ENCODE results near the gene L3MBTL3.

DNA sequence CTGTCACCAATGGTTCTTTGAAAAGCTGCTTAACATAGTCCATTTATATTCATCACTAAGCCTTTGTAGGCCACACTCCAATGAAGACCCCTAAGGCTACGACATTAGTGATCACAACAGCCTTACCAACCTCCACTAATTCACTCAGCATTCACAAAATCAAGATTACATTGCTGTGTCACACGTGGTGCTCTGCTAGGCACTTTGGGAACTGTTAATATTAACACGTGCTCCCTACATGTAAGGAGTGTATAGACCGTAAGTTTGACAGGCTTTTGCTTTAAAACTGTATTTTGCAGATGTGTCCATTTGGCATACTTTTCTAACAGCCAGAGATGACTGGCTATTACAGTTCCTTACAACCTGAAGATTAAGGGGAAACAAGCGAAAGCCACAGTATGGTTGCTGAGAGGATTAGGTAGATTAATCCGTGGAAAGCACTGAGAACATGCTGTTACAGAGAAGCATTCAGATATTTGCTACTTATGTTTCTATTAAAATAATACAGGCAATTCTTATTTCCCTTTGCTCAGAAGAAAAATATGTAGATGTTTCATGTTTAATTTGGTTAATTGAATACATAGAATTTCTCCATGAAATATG, 134.6 kb downstream of the L3MBTL3 start:
- TF ChIP-seq, protein P1, sequence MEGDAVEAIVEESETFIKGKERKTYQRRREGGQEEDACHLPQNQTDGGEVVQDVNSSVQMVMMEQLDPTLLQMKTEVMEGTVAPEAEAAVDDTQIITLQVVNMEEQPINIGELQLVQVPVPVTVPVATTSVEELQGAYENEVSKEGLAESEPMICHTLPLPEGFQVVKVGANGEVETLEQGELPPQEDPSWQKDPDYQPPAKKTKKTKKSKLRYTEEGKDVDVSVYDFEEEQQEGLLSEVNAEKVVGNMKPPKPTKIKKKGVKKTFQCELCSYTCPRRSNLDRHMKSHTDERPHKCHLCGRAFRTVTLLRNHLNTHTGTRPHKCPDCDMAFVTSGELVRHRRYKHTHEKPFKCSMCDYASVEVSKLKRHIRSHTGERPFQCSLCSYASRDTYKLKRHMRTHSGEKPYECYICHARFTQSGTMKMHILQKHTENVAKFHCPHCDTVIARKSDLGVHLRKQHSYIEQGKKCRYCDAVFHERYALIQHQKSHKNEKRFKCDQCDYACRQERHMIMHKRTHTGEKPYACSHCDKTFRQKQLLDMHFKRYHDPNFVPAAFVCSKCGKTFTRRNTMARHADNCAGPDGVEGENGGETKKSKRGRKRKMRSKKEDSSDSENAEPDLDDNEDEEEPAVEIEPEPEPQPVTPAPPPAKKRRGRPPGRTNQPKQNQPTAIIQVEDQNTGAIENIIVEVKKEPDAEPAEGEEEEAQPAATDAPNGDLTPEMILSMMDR (conservative IDR thresholded peaks at IDR 0.05; ENCODE audit: low read depth, low read length): no peak
- TF ChIP-seq EZH2phosphoT487 (IDR thresholded peaks at IDR 0.05; ENCODE audit: borderline replicate concordance, low read length) (no peak), EZH2 (IDR thresholded peaks at IDR 0.05; ENCODE audit: low read length, unreplicated experiment) (no peak)
